Left lung (tissue), 10 donors: ENCODE measurements around the gene HYKK. TPM values are rescaled to one million over a fixed set of nuclear protein-coding genes. Genes with fewer than 3 reads are reported as not detected.

Source experiments
- ATAC-seq: fragments of 200-7000 bp; cut with Tn5 transposase; one replicate; pipeline ENCODE4 v1.9.1; 2020; ENCODE audit warnings: moderate library complexity
- DNase-seq, 4 donors: peaks; one replicate each; pipeline ENCODE4 v3.0.0-alpha.2; 2013 to 2020
- H3K27ac ChIP-seq, 2 donors: fragments of 200-600 bp; sonication (generic) in 1 of 2; one replicate each; pipeline versions ENCODE4 v1.5.0 to v1.8.0; 2020 to 2021
- H3K27me3 ChIP-seq, 2 donors: fragments of 200-600 bp; sonication (generic) in 1 of 2; one replicate each; pipeline versions ENCODE4 v1.5.0 to v1.8.0; 2020 to 2021
- H3K36me3 ChIP-seq, 2 donors: fragments of 200-600 bp; sonication (generic) in 1 of 2; one replicate each; pipeline versions ENCODE4 v1.5.0 to v1.8.0; 2020 to 2021
- H3K4me1 ChIP-seq, 2 donors: fragments of 200-600 bp; one replicate each; pipeline ENCODE4 v1.8.0; 2021
- H3K4me3 ChIP-seq, 2 donors: fragments of 200-600 bp; sonication (generic) in 1 of 2; one replicate each; pipeline versions ENCODE4 v1.5.0 to v1.8.0; 2020 to 2021; ENCODE audit warnings: mild to moderate bottlenecking in 1 of 2
- H3K9me3 ChIP-seq, 2 donors: fragments of 200-600 bp; sonication (generic) in 1 of 2; one replicate each; pipeline versions ENCODE4 v1.5.0 to v1.8.0; 2020 to 2021
- intact Hi-C, 2 donors: fragments of 100-400 bp; cut with DNase I; formaldehyde crosslinking; loops; one replicate each; pipeline versions ENCODE4 v1.11.2 to v1.14.2; 2022
- polyA plus RNA-seq, 6 donors: library from polyadenylated mRNA; unstranded; fragments of 120-200 nt; gene quantifications; one replicate each; pipeline ENCODE4 v1.2.1, GENCODE V29; 2013; ENCODE audit not compliant: insufficient read length in 6 of 6
- total RNA-seq, 2 donors: library from RNA; stranded (reverse); fragmentation: NEBNext Ultra II Directional; extraction: Animal tissue kit (Norgen Biotek cat#: 25700); gene quantifications; one replicate each; pipeline ENCODE4 v1.2.1, GENCODE V29; 2021
- TF ChIP-seq, protein P1 (sequence below), 2 donors: fragments of 200-600 bp; sonication (generic) in 1 of 2; IDR thresholded peaks; one replicate each; pipeline versions ENCODE4 v1.5.0 to v1.8.0; 2021; ENCODE audit warnings: antibody characterized with exemption in 2 of 2
- donor health status: DM: no; HTN: yes; CAD: no.
- donor health status: DM: no; HTN: no; CAD: no.

The HYKK gene
- total and polyA plus RNA-seq, 8 donors, result 3.3 to 6.6 (median 5.6) TPM

DNA sequence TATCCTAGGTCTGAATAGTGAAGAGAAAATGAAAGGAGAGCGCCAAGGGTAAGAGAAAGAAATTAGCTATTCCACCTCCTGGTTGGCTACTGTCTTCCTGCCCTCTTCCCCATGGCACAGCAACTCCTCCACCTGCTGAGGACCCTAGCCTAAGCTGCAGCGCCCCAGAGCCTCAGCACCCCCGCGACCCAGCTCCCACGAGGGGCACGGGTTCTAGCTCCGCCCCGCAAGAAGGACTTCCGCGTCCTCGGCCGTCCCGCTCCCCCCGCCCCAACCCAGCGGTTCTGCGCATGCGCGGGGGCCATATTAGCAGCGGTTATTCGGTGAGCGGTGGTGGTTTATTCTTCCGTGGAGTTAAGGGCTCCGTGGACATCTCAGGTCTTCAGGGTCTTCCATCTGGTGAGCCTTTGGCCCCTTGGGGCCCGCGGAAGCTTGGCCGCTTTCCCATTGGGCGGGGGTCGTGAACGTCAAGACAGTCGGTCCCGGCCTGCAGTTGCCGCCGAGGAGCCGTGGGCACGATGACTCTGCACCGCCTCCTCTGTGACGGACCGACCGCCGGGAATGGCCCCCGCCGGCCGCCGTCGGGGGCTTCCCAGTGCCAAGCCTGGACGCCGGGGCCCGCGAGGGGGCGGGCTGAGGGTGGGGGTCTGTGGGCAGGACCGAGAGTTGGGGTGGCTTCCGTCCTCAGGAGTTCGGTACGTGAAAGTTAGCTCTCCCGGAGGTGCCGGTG lies 32.9 kb downstream of the HYKK start, which contains the start of gene PSMA4:
PSMA4 (plus strand) TSS at position 304 of the 730 bp plus-strand sequence. CDS start 1,484 bp downstream, outside the sequence.
- peak within 1 kb of the TSS; percentile 51 to 91 for H3K4me3 ChIP-seq
- no peaks in the 10 kb centered on the region for H3K9me3 ChIP-seq
- TF ChIP-seq, protein P1, sequence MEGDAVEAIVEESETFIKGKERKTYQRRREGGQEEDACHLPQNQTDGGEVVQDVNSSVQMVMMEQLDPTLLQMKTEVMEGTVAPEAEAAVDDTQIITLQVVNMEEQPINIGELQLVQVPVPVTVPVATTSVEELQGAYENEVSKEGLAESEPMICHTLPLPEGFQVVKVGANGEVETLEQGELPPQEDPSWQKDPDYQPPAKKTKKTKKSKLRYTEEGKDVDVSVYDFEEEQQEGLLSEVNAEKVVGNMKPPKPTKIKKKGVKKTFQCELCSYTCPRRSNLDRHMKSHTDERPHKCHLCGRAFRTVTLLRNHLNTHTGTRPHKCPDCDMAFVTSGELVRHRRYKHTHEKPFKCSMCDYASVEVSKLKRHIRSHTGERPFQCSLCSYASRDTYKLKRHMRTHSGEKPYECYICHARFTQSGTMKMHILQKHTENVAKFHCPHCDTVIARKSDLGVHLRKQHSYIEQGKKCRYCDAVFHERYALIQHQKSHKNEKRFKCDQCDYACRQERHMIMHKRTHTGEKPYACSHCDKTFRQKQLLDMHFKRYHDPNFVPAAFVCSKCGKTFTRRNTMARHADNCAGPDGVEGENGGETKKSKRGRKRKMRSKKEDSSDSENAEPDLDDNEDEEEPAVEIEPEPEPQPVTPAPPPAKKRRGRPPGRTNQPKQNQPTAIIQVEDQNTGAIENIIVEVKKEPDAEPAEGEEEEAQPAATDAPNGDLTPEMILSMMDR (IDR thresholded peaks at IDR 0.05), result no peak
- DNase-seq (peak; percentile 92 to 98 (median 94)), ATAC-seq (peak; percentile 92)
- H3K27ac ChIP-seq, result peak within 1 kb of the TSS; percentile 91 to 96
- peaks cover 5 to 37% of the 10 kb centered on the region in 2 donors for H3K4me1 ChIP-seq
- peaks cover 0 to 34% of the 10 kb centered on the region in 2 donors for H3K36me3 ChIP-seq
- intact Hi-C loops, result no loop called here
- H3K27me3 ChIP-seq, result no peaks in the 10 kb centered on the region

DNA sequence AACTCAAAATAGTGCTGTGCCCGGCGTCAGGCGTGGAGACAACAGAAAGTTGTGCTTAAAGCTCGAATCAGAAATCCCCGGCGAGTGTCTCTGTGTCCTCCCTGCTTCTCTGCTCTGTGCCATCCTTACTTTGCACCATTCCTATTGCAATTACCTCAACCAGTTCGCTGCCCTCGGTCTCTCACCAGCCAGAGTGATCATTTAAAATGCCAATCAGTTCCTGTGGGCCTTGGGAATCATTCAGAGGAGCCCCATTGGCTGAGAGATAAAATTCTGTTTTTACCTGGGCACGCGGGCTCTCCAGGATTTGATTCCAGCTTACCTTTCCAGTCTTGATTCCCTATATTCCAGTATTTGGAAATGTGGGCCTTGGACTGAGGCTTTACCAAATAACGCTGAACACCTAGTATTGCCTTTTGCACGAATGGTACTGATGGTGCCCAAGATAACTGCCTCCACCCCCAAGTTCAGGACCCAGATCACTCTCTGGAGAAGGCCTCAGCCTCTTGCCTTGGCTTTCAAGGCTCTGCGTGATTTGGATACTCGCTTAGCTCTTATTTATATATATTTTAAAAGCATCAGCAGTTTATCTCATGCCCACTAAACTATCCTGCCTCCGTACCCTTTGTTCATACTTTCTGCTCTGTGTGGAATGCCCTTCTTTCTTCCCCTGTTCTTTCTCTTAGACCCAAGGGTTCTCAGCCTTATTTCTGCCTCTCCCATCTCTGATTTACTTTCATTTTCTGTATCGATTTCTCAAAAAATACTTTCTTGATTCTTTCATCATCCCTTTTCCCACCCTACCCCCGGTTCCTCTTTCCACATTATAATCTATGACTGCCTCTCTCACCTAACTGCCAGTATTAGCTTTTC lies 33.7 kb downstream of the HYKK start:
- peak; percentile 6 for ATAC-seq

DNA sequence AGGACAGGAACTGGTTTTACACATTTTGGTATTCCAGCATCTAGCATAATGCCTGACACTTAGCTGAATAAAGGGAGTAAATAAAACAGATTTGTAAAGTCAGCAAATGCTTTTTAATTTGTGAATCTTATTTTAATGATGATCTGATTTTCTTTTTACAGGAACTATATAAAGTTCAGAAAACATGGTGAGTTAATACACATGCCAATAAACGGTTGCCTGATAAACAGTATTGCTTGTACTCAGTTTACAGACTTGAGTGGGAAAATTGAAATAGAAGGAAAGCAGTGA lies 34.3 kb downstream of the HYKK start:
- peak overlapping the region in 1 of 2 donors; percentile 96 for H3K27ac ChIP-seq

More for the DNA sequence above, 33.7 kb downstream of the HYKK start:
- peaks cover 0 to 42% of the 10 kb centered on the region in 2 donors for H3K36me3 ChIP-seq
- H3K4me1 ChIP-seq, result peaks cover 5 to 37% of the 10 kb centered on the region in 2 donors
- H3K4me3 ChIP-seq, result peak overlapping the region; percentile 51 to 91
- no peaks in the 10 kb centered on the region for H3K27me3 ChIP-seq
- H3K9me3 ChIP-seq, result no peaks in the 10 kb centered on the region
- peak overlapping the region; percentile 91 to 96 for H3K27ac ChIP-seq
- intact Hi-C loops, result no loop called here
- no peak for DNase-seq
- TF ChIP-seq, protein P1 (IDR thresholded peaks at IDR 0.05), result no peak

DNA sequence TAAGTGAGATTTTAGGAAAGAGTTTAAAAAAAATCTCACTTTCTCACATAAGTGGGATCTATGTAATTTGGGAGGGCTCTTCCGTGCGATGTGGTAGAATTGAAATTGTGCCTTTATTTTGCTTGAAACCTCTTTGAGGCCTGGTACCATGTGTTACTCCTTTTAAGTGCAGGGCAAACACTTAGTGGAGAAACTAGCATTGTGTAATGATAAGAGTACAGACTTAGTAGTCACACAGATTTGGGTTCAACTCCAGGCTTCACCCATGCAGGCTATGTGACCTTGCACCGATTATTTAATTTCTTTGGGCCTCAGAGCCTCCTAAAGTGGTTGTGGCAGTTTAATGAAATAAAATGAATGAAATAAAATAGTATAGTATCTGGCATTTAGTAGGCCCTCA lies 35.3 kb downstream of the HYKK start:
- peaks cover 0 to 58% of the 10 kb centered on the region in 2 donors for H3K36me3 ChIP-seq
- TF ChIP-seq, protein P1 (IDR thresholded peaks at IDR 0.05), result no peak

More for the DNA sequence above, 34.3 kb downstream of the HYKK start:
- TF ChIP-seq, protein P1 (IDR thresholded peaks at IDR 0.05), result no peak
- Histone ChIP-seq H3K27me3 (no peaks in the 10 kb centered on the region), H3K9me3 (no peaks in the 10 kb centered on the region), H3K4me3 (peak overlapping the region; percentile 51 to 91), H3K4me1 (peaks cover 5 to 37% of the 10 kb centered on the region in 2 donors), H3K36me3 (peaks cover 0 to 48% of the 10 kb centered on the region in 2 donors)
- intact Hi-C loops, result no loop called here
- ATAC-seq (no peak), DNase-seq (no peak)

DNA sequence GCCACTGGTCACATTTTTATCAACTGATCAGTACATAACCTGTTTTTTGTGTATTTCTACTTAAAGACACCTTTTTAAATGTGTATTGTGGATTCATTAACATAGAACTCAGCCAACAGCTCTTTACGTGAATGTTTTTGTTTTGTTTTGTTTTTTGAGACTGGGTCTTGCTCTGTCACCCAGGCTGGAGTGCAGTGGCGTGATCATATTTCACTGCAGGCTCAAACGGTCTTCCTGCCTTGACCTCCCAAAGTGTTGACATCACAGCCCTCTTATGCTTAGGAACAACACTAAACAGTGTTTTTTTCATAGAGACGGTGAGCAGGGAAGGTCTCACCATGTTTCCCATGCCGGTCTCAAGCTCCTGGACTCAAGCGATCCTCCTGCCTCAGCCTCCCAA lies 42.8 kb downstream of the HYKK start:
- Histone ChIP-seq H3K27me3 (no peaks in the 10 kb centered on the region), H3K36me3 (peaks cover 0 to 61% of the 10 kb centered on the region in 2 donors)
- TF ChIP-seq, protein P1 (IDR thresholded peaks at IDR 0.05), result no peak

More for the DNA sequence above, 35.3 kb downstream of the HYKK start:
- Histone ChIP-seq H3K4me1 (peaks cover 5 to 37% of the 10 kb centered on the region in 2 donors), H3K27me3 (no peaks in the 10 kb centered on the region), H3K4me3 (no peak overlapping the region), H3K9me3 (no peaks in the 10 kb centered on the region), H3K27ac (peak overlapping the region; percentile 31 to 96)
- DNase-seq (no peak), ATAC-seq (peak; percentile 53)
- intact Hi-C loops, result no loop called here

More for the DNA sequence above, 42.8 kb downstream of the HYKK start:
- Histone ChIP-seq H3K4me3 (no peak overlapping the region), H3K27ac (no peak overlapping the region), H3K9me3 (no peaks in the 10 kb centered on the region), H3K4me1 (no peaks in the 10 kb centered on the region)
- DNase-seq, result no peak
- no peak for ATAC-seq
- intact Hi-C loops, result no loop called here
